NCI-H748 (cell line): Measurements from ENCODE around the gene ASPN.
"Not testable (repeated sequence)": the region's sequence is repeated elsewhere in the genome, so short reads cannot be mapped to it uniquely, and the experiment has no call there.

Experiments used
- DNase-seq: peaks from one replicate; lab custom pipeline; 2025; ENCODE audit not compliant: unreplicated experiment; lab: John Stamatoyannopoulos, UW

ASPN gene

GRCh38 chr9:92422611-92423338 is 59.5 kb downstream of the ASPN start:
- no peak for DNase-seq

GRCh38 chr9:92414566-92414965 is 67.7 kb downstream of the ASPN start:
- DNase-seq = no peak

GRCh38 chr9:92411157-92411556 is 71.1 kb downstream of the ASPN start:
- not testable (repeated sequence) for DNase-seq

- DNase-seq = no peak
Observed at GRCh38 chr9:92408747-92409478, 73.4 kb downstream of the ASPN start.

GRCh38 chr9:92407818-92408217 is 74.5 kb downstream of the ASPN start:
- no peak for DNase-seq

GRCh38 chr9:92406477-92406876 is 75.8 kb downstream of the ASPN start:
- no peak for DNase-seq
